Chondrocyte (in vitro differentiated cells): ENCODE results near the gene SPACA9. TPM values are rescaled to one million over a fixed set of nuclear protein-coding genes. Genes with fewer than 3 reads are reported as not detected.
A peak's percentile ranks its signal among the peaks of the same experiment; 100 is the strongest.

Experiments used
- DNase-seq: peaks from one replicate; pipeline ENCODE4 v3.0.0; 2021; ENCODE audit warnings: mixed read lengths, low spot score
- H3K27ac Mint-ChIP-seq: one replicate; pipeline ENCODE4 v1.8.0; 2021; ENCODE audit warnings: mild to moderate bottlenecking, moderate library complexity, mixed read lengths; ENCODE audit not compliant: unreplicated experiment
- H3K27me3 Mint-ChIP-seq: 2 replicates; pipeline ENCODE4 v1.8.0; 2021; ENCODE audit warnings: low read depth, mixed read lengths
- H3K36me3 Mint-ChIP-seq: 2 replicates; pipeline ENCODE4 v1.8.0; 2021; ENCODE audit warnings: low read depth, mixed read lengths
- H3K4me1 Mint-ChIP-seq: 2 replicates; pipeline ENCODE4 v1.8.0; 2021; ENCODE audit warnings: low read depth, mild to moderate bottlenecking, mixed read lengths
- H3K4me3 Mint-ChIP-seq: one replicate; pipeline ENCODE4 v1.8.0; 2021; ENCODE audit warnings: mild to moderate bottlenecking, moderate library complexity, mixed read lengths; ENCODE audit not compliant: unreplicated experiment
- H3K9me3 Mint-ChIP-seq: 2 replicates; pipeline ENCODE4 v1.8.0; 2021; ENCODE audit warnings: low read depth, mixed read lengths
- total RNA-seq: library from RNA; stranded (reverse); gene quantifications from 3 replicates; pipeline ENCODE4 v1.2.1, GENCODE V29; 2021
- TF ChIP-seq, protein P1 (sequence below): fragments of 200-600 bp; sonication (generic); IDR thresholded peaks from 2 replicates; pipeline ENCODE4 v1.5.0; 2021; ENCODE audit warnings: antibody characterized with exemption, mild to moderate bottlenecking, moderate library complexity

The SPACA9 gene
- total RNA-seq, 1 donor from 2014 or later, result 3.3 TPM

- Mint-ChIP-seq H3K27ac (no peak overlapping the region), H3K27me3 (peaks cover 16% of the 10 kb centered on the region), H3K9me3 (no peaks in the 10 kb centered on the region), H3K4me1 (peaks cover 4% of the 10 kb centered on the region), H3K36me3 (peaks cover 2% of the 10 kb centered on the region), H3K4me3 (no peak overlapping the region)
- DNase-seq, result no peak
- TF ChIP-seq, protein P1, sequence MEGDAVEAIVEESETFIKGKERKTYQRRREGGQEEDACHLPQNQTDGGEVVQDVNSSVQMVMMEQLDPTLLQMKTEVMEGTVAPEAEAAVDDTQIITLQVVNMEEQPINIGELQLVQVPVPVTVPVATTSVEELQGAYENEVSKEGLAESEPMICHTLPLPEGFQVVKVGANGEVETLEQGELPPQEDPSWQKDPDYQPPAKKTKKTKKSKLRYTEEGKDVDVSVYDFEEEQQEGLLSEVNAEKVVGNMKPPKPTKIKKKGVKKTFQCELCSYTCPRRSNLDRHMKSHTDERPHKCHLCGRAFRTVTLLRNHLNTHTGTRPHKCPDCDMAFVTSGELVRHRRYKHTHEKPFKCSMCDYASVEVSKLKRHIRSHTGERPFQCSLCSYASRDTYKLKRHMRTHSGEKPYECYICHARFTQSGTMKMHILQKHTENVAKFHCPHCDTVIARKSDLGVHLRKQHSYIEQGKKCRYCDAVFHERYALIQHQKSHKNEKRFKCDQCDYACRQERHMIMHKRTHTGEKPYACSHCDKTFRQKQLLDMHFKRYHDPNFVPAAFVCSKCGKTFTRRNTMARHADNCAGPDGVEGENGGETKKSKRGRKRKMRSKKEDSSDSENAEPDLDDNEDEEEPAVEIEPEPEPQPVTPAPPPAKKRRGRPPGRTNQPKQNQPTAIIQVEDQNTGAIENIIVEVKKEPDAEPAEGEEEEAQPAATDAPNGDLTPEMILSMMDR, result peak; percentile 34
Observed at GRCh38 chr9:132857616-132858342, 20.9 kb upstream of the SPACA9 start.

DNA sequence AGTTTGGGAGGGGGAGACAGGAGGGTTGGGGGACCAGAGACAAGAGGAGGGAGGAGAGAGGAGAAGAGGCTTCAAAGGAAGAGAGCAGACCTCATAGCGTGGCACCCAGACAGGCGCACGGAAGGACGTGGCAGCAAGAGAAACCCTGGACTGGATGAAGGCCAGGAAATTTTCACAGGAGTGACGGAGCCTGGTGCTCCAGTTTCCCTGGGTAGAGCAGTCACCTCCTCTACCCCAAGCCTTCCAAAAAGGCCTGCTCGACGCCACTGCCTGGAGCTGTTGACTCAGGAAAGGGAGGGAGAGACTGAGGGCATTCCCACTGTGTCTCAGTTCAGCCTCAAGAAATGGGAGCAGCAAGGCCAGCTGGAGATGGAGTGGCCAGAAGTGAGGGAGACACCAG lies 19.9 kb upstream of the SPACA9 start:
- TF ChIP-seq, protein P1, result no peak
- no peak for DNase-seq
- H3K9me3 Mint-ChIP-seq, result no peaks in the 10 kb centered on the region
- H3K27me3 Mint-ChIP-seq, result peaks cover 16% of the 10 kb centered on the region
- peaks cover 2% of the 10 kb centered on the region for H3K36me3 Mint-ChIP-seq
- no peak overlapping the region for H3K4me3 Mint-ChIP-seq
- H3K4me1 Mint-ChIP-seq, result peaks cover 4% of the 10 kb centered on the region
- no peak overlapping the region for H3K27ac Mint-ChIP-seq

- H3K9me3 Mint-ChIP-seq, result no peaks in the 10 kb centered on the region
- peaks cover 8% of the 10 kb centered on the region for H3K27me3 Mint-ChIP-seq
- H3K36me3 Mint-ChIP-seq, result peaks cover 4% of the 10 kb centered on the region
- DNase-seq, result no peak
- no peak overlapping the region for H3K4me3 Mint-ChIP-seq
- TF ChIP-seq, protein P1, result no peak
- no peak overlapping the region for H3K27ac Mint-ChIP-seq
- peaks cover 4% of the 10 kb centered on the region for H3K4me1 Mint-ChIP-seq
Observed at GRCh38 chr9:132861666-132862065, 17.0 kb upstream of the SPACA9 start.

- no peak overlapping the region for H3K4me3 Mint-ChIP-seq
- H3K27me3 Mint-ChIP-seq, result peaks cover 8% of the 10 kb centered on the region
- no peak overlapping the region for H3K27ac Mint-ChIP-seq
- H3K9me3 Mint-ChIP-seq, result no peaks in the 10 kb centered on the region
- DNase-seq, result no peak
- no peaks in the 10 kb centered on the region for H3K4me1 Mint-ChIP-seq
- TF ChIP-seq, protein P1, result no peak
- H3K36me3 Mint-ChIP-seq, result peaks cover 4% of the 10 kb centered on the region
Observed at GRCh38 chr9:132862533-132862932, 16.2 kb upstream of the SPACA9 start.

GRCh38 chr9:132863096-132863495 lies 15.6 kb upstream of the SPACA9 start:
- Mint-ChIP-seq H3K9me3 (no peaks in the 10 kb centered on the region), H3K27ac (no peak overlapping the region), H3K4me3 (no peak overlapping the region), H3K4me1 (no peaks in the 10 kb centered on the region), H3K36me3 (peaks cover 4% of the 10 kb centered on the region), H3K27me3 (peaks cover 8% of the 10 kb centered on the region)
- TF ChIP-seq, protein P1, result no peak
- no peak for DNase-seq
